ENCODE data around the gene SREBF1.

The SREBF1 gene

DNA sequence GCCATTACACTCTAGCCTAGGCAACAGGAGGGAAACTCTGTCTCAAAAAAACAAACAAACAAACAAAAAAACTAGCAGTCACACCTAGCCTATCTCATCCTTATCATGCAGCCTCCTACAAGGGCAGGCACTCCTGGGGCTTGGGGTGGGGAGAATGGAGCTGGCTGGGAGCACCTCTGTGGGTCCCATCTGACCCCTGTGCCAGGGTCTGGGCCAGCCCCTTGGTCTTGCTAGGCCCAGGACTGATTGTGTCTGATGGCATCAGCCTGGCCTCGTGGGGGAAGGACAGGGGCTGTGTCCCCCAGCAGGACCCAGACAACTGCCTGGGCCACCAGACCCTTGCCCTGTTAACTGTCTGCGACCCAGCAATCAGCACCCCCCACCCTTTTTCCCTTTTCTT is 49.8 kb downstream of the SREBF1 start:
- H3K4me3 ChIP-seq (ENCODE audit: low read length in 2 of 2): no peak overlapping the region
- no peak overlapping the region for H2BK15ac ChIP-seq (ENCODE audit: low read length)
- H3K14ac ChIP-seq (ENCODE audit: low read length): no peak overlapping the region
- H4K8ac ChIP-seq (ENCODE audit: low read depth, low read length): no peak overlapping the region
- no peak overlapping the region for H4K91ac ChIP-seq (ENCODE audit: low read depth, low read length, poor library complexity)
- no peak for DNase-seq (ENCODE audit: low spot score)
- H3K4me1 ChIP-seq (ENCODE audit: control insufficient read depth in 2 of 2, insufficient read depth in 1 of 2, low read depth in 1 of 2, low read length in 2 of 2): peaks cover 60% of the 10 kb centered on the region in 2 donors
- WGBS, 2 donors (ENCODE audit: extremely low coverage in 2 of 2, insufficient read length in 2 of 2, insufficient replicate concordance in 1 of 2): no CpG with 5 or more reads among the region's 2 CpGs
- no peak overlapping the region for H3K4me2 ChIP-seq (ENCODE audit: insufficient read depth, low read length, poor library complexity, severe bottlenecking)
- no peak overlapping the region for H2BK12ac ChIP-seq (ENCODE audit: low read length)
- no peak overlapping the region for H3K4ac ChIP-seq (ENCODE audit: low read length)
- peaks cover 29% of the 10 kb centered on the region for H3K79me1 ChIP-seq (ENCODE audit: low read depth, low read length)
- H2BK5ac ChIP-seq (ENCODE audit: low read length): no peak overlapping the region
- no peak overlapping the region for H2BK120ac ChIP-seq (ENCODE audit: low read depth, low read length)
- peak overlapping the region; percentile 38 for H3K18ac ChIP-seq (ENCODE audit: low read length)
- peak overlapping the region; percentile 24 for H3K9ac ChIP-seq (ENCODE audit: low read depth, low read length, poor library complexity)
- no peak overlapping the region for H3K23ac ChIP-seq (ENCODE audit: low read depth, low read length, poor library complexity)
- H3K36me3 ChIP-seq (replicated peaks in 1 of 2; ENCODE audit: control insufficient read depth in 2 of 2, insufficient read depth in 2 of 2, low read length in 2 of 2): no peaks in the 10 kb centered on the region
- H2AFZ ChIP-seq (ENCODE audit: low read length): no peak overlapping the region
- H3K27me3 ChIP-seq (ENCODE audit: control insufficient read depth in 3 of 3, insufficient read depth in 3 of 3, low read depth in 1 of 3, low read length in 3 of 3): no peaks in the 10 kb centered on the region
- no peaks in the 10 kb centered on the region for H3K9me3 ChIP-seq (replicated peaks in 1 of 2; ENCODE audit: control insufficient read depth in 2 of 2, insufficient read depth in 1 of 2, low read depth in 1 of 2, low read length in 2 of 2)
- no peak overlapping the region for H3K27ac ChIP-seq (replicated peaks; ENCODE audit: low read length)
- no peak overlapping the region for H2AK5ac ChIP-seq (ENCODE audit: low read depth, low read length)

GRCh38 chr17:17785407-17785806 is 51.4 kb downstream of the SREBF1 start:
- H3K27ac ChIP-seq (replicated peaks; ENCODE audit: low read length): no peak overlapping the region
- WGBS, 2 donors (ENCODE audit: extremely low coverage in 2 of 2, insufficient read length in 2 of 2, insufficient replicate concordance in 1 of 2): no CpG with 5 or more reads among the region's 11 CpGs

DNA sequence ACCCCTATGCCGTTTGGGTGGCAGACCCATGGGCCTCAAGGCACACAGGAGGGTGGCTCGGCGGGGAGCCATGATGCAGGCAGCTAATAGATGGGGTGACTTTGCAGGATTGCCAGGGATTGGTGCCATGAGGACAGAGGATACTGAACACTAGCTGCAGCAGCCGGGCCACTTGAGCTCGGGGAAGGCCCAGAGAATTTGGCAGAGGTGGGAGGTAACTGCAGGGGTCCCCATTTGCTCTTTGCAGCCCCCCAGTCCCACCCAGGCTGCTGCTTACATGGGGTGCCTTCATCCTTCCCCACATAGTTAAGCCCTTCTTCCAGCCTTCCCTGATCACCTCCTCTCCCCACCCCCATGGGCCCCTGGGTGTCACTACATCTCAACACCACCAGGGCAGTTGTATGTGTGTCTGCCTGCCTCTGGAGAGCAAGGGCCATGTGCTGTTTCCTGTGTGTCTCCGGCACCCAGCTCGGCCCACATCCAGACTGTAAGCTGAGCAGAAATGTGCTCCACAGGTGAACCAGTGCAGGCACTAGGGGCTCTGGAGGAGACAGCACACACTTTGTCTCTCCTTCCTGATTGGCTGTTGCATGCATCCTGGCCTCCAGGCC is 52.0 kb downstream of the SREBF1 start:
- peak overlapping the region; percentile 94 for H3K23ac ChIP-seq (ENCODE audit: low read depth, low read length, poor library complexity)
- H3K36me3 ChIP-seq (replicated peaks in 1 of 2; ENCODE audit: control insufficient read depth in 2 of 2, insufficient read depth in 2 of 2, low read length in 2 of 2): no peaks in the 10 kb centered on the region
- H2AK5ac ChIP-seq (ENCODE audit: low read depth, low read length): peak overlapping the region; percentile 81
- peak overlapping the region; percentile 38 for H3K4ac ChIP-seq (ENCODE audit: low read length)
- peaks cover 51 to 56% of the 10 kb centered on the region in 2 donors for H3K4me1 ChIP-seq (ENCODE audit: control insufficient read depth in 2 of 2, insufficient read depth in 1 of 2, low read depth in 1 of 2, low read length in 2 of 2)
- no peak overlapping the region for H2BK120ac ChIP-seq (ENCODE audit: low read depth, low read length)
- peak overlapping the region; percentile 84 for H3K14ac ChIP-seq (ENCODE audit: low read length)
- peaks cover 21% of the 10 kb centered on the region for H3K79me1 ChIP-seq (ENCODE audit: low read depth, low read length)
- H3K9ac ChIP-seq (ENCODE audit: low read depth, low read length, poor library complexity): peak overlapping the region; percentile 79
- peak overlapping the region; percentile 89 for H3K27ac ChIP-seq (replicated peaks; ENCODE audit: low read length)
- peaks cover 0 to 2% (median 0%) of the 10 kb centered on the region in 3 experiments for H3K27me3 ChIP-seq (ENCODE audit: control insufficient read depth in 3 of 3, insufficient read depth in 3 of 3, low read depth in 1 of 3, low read length in 3 of 3)
- H3K4me3 ChIP-seq (ENCODE audit: low read length in 2 of 2): no peak overlapping the region
- H2BK12ac ChIP-seq (ENCODE audit: low read length): peak overlapping the region; percentile 93
- H4K91ac ChIP-seq (ENCODE audit: low read depth, low read length, poor library complexity): no peak overlapping the region
- no peak overlapping the region for H2AFZ ChIP-seq (ENCODE audit: low read length)
- H3K4me2 ChIP-seq (ENCODE audit: insufficient read depth, low read length, poor library complexity, severe bottlenecking): peak overlapping the region; percentile 97
- peak overlapping the region; percentile 87 for H2BK15ac ChIP-seq (ENCODE audit: low read length)
- peak overlapping the region; percentile 60 for H2BK5ac ChIP-seq (ENCODE audit: low read length)
- WGBS, 2 donors (ENCODE audit: extremely low coverage in 2 of 2, insufficient read length in 2 of 2, insufficient replicate concordance in 1 of 2): no CpG with 5 or more reads among the region's 7 CpGs
- H3K9me3 ChIP-seq (replicated peaks in 1 of 2; ENCODE audit: control insufficient read depth in 2 of 2, insufficient read depth in 1 of 2, low read depth in 1 of 2, low read length in 2 of 2): no peaks in the 10 kb centered on the region
- peak overlapping the region; percentile 97 for H3K18ac ChIP-seq (ENCODE audit: low read length)
- peak overlapping the region; percentile 72 for H4K8ac ChIP-seq (ENCODE audit: low read depth, low read length)
- DNase-seq (ENCODE audit: low spot score): no peak

More at GRCh38 chr17:17785407-17785806, 51.4 kb downstream of the SREBF1 start:
- Histone ChIP-seq H3K27me3 (ENCODE audit: control insufficient read depth in 3 of 3, insufficient read depth in 3 of 3, low read depth in 1 of 3, low read length in 3 of 3) (peaks cover 0 to 2% (median 0%) of the 10 kb centered on the region in 3 experiments), H3K79me1 (ENCODE audit: low read depth, low read length) (peaks cover 22% of the 10 kb centered on the region), H3K14ac (ENCODE audit: low read length) (no peak overlapping the region), H3K23ac (ENCODE audit: low read depth, low read length, poor library complexity) (peak overlapping the region; percentile 10), H3K18ac (ENCODE audit: low read length) (peak overlapping the region; percentile 92), H3K4me2 (ENCODE audit: insufficient read depth, low read length, poor library complexity, severe bottlenecking) (no peak overlapping the region), H2BK120ac (ENCODE audit: low read depth, low read length) (peak overlapping the region; percentile 0), H3K4me3 (ENCODE audit: low read length in 2 of 2) (no peak overlapping the region), H4K91ac (ENCODE audit: low read depth, low read length, poor library complexity) (no peak overlapping the region), H3K4me1 (ENCODE audit: control insufficient read depth in 2 of 2, insufficient read depth in 1 of 2, low read depth in 1 of 2, low read length in 2 of 2) (peaks cover 57 to 58% of the 10 kb centered on the region in 2 donors), H2BK15ac (ENCODE audit: low read length) (peak overlapping the region; percentile 87), H2AFZ (ENCODE audit: low read length) (no peak overlapping the region), H2BK12ac (ENCODE audit: low read length) (no peak overlapping the region), H3K36me3 (replicated peaks in 1 of 2; ENCODE audit: control insufficient read depth in 2 of 2, insufficient read depth in 2 of 2, low read length in 2 of 2) (no peaks in the 10 kb centered on the region), H3K4ac (ENCODE audit: low read length) (no peak overlapping the region), H4K8ac (ENCODE audit: low read depth, low read length) (no peak overlapping the region), H2AK5ac (ENCODE audit: low read depth, low read length) (peak overlapping the region; percentile 86), H2BK5ac (ENCODE audit: low read length) (no peak overlapping the region), H3K9me3 (replicated peaks in 1 of 2; ENCODE audit: control insufficient read depth in 2 of 2, insufficient read depth in 1 of 2, low read depth in 1 of 2, low read length in 2 of 2) (no peaks in the 10 kb centered on the region), H3K9ac (ENCODE audit: low read depth, low read length, poor library complexity) (no peak overlapping the region)
- no peak for DNase-seq (ENCODE audit: low spot score)

DNA sequence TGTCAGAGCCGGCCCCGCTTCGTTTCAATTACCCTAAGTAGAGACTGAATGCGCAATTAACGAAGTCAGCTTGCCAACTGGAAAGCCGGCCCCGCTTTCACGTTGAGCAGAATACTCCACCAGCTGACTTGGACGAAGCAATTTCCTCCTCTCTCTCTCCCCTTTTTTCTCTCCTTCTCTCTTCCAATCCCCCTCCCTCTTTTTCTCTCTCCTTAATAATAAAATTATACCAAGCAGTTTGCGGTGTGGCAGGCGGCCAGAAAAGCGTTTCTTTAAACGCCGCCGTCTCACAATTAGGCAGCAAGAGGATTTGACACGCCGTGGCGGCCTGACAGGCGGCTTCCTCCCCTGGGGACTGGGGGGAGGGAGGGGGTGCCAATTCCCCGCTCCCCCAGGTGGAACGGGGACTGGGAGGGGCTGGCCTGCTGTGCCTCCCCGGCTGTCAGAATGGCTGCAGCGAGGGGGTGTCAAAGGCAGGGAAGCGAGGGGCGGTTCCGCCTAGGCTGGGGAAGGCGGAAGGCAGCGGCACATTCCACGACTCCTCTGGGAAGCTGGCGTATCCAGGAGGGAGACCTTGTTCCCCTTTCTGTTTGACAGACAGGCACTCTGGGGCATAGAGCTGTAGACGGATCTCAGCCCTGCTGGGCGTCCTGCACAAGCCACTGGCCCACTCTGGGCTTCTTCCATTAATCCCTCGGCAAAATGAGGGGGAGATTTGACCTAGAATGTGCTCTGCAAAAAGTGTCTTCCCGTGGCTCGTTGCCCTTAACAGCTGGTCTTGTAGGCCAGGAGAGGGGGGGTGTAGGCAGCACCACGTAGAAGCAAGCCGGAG is 52.7 kb downstream of the SREBF1 start:
- H3K18ac ChIP-seq (ENCODE audit: low read length): peak overlapping the region; percentile 97
- H3K4me3 ChIP-seq (ENCODE audit: low read length in 2 of 2): peak overlapping the region in 1 of 2 donors; percentile 60
- peaks cover 22% of the 10 kb centered on the region for H3K79me1 ChIP-seq (ENCODE audit: low read depth, low read length)
- H2BK5ac ChIP-seq (ENCODE audit: low read length): peak overlapping the region; percentile 67
- DNase-seq (ENCODE audit: low spot score): peak; percentile 67
- H3K9me3 ChIP-seq (replicated peaks in 1 of 2; ENCODE audit: control insufficient read depth in 2 of 2, insufficient read depth in 1 of 2, low read depth in 1 of 2, low read length in 2 of 2): no peaks in the 10 kb centered on the region
- peak overlapping the region; percentile 72 for H4K8ac ChIP-seq (ENCODE audit: low read depth, low read length)
- no peaks in the 10 kb centered on the region for H3K36me3 ChIP-seq (replicated peaks in 1 of 2; ENCODE audit: control insufficient read depth in 2 of 2, insufficient read depth in 2 of 2, low read length in 2 of 2)
- no peak overlapping the region for H2BK120ac ChIP-seq (ENCODE audit: low read depth, low read length)
- no CpG with 5 or more reads among the region's 37 CpGs for WGBS, 2 donors (ENCODE audit: extremely low coverage in 2 of 2, insufficient read length in 2 of 2, insufficient replicate concordance in 1 of 2)
- H2AK5ac ChIP-seq (ENCODE audit: low read depth, low read length): peak overlapping the region; percentile 81
- H3K9ac ChIP-seq (ENCODE audit: low read depth, low read length, poor library complexity): peak overlapping the region; percentile 79
- peaks cover 0 to 2% (median 0%) of the 10 kb centered on the region in 3 experiments for H3K27me3 ChIP-seq (ENCODE audit: control insufficient read depth in 3 of 3, insufficient read depth in 3 of 3, low read depth in 1 of 3, low read length in 3 of 3)
- H3K4ac ChIP-seq (ENCODE audit: low read length): peak overlapping the region; percentile 38
- peaks cover 49 to 53% of the 10 kb centered on the region in 2 donors for H3K4me1 ChIP-seq (ENCODE audit: control insufficient read depth in 2 of 2, insufficient read depth in 1 of 2, low read depth in 1 of 2, low read length in 2 of 2)
- peak overlapping the region; percentile 94 for H3K23ac ChIP-seq (ENCODE audit: low read depth, low read length, poor library complexity)
- H3K14ac ChIP-seq (ENCODE audit: low read length): peak overlapping the region; percentile 84
- H2AFZ ChIP-seq (ENCODE audit: low read length): no peak overlapping the region
- peak overlapping the region; percentile 87 for H2BK15ac ChIP-seq (ENCODE audit: low read length)
- H3K4me2 ChIP-seq (ENCODE audit: insufficient read depth, low read length, poor library complexity, severe bottlenecking): peak overlapping the region; percentile 97
- H2BK12ac ChIP-seq (ENCODE audit: low read length): peak overlapping the region; percentile 47
- H4K91ac ChIP-seq (ENCODE audit: low read depth, low read length, poor library complexity): no peak overlapping the region
- peak overlapping the region; percentile 89 for H3K27ac ChIP-seq (replicated peaks; ENCODE audit: low read length)
